Measurements from ENCODE around the gene COP1. TPM values are rescaled to one million over a fixed set of nuclear protein-coding genes. Genes with fewer than 3 reads are reported as not detected.

The COP1 gene
- total RNA-seq, 1 experiment from 2014 or later = 36.0 TPM

- Mint-ChIP-seq H3K9me3 (no peaks in the 10 kb centered on the region), H3K4me1 (no peaks in the 10 kb centered on the region), H3K27me3 (ENCODE audit: low read depth) (no peaks in the 10 kb centered on the region), H3K27ac (no peak overlapping the region), H3K36me3 (no peaks in the 10 kb centered on the region), H3K4me3 (no peak overlapping the region)
- no peak for TF ChIP-seq ZNF121 (CRISPR knock-in tag; IDR thresholded peaks at IDR 0.05)
- ATAC-seq (no peak), DNase-seq (ENCODE audit: low spot score) (no peak)
- ChIA-PET CTCF (no interaction called here), POLR2A (no interaction called here)
Measured at GRCh38 chr1:176049582-176049981, 157.5 kb downstream of the COP1 start.

- ChIA-PET POLR2A (no interaction called here), CTCF (no interaction called here)
- Mint-ChIP-seq H3K9me3 (no peaks in the 10 kb centered on the region), H3K27me3 (ENCODE audit: low read depth) (no peaks in the 10 kb centered on the region), H3K4me3 (no peak overlapping the region), H3K27ac (no peak overlapping the region), H3K36me3 (peaks cover 5% of the 10 kb centered on the region), H3K4me1 (no peaks in the 10 kb centered on the region)
- ATAC-seq (no peak), DNase-seq (ENCODE audit: low spot score) (no peak)
- no peak for TF ChIP-seq AFF4 (CRISPR knock-in tag; IDR thresholded peaks at IDR 0.05; ENCODE audit: borderline replicate concordance)
- no peak for TF ChIP-seq ATF6 (CRISPR knock-in tag; IDR thresholded peaks at IDR 0.05)
- TF ChIP-seq NFE2L1 (CRISPR knock-in tag; IDR thresholded peaks at IDR 0.05) = no peak
- no peak for TF ChIP-seq PRRX2 (CRISPR knock-in tag; IDR thresholded peaks at IDR 0.05)
- no peak for TF ChIP-seq EMX1 (CRISPR knock-in tag; IDR thresholded peaks at IDR 0.05)
- no peak for TF ChIP-seq IRF1 (CRISPR knock-in tag; IDR thresholded peaks at IDR 0.05)
- no peak for TF ChIP-seq ZBTB21 (CRISPR knock-in tag; IDR thresholded peaks at IDR 0.05; ENCODE audit: borderline replicate concordance)
- no peak for TF ChIP-seq E2F4 (CRISPR knock-in tag; IDR thresholded peaks at IDR 0.05; ENCODE audit: borderline replicate concordance, low read depth)
- no peak for TF ChIP-seq CBFB (CRISPR knock-in tag; IDR thresholded peaks at IDR 0.05; ENCODE audit: low read depth)
- no peak for TF ChIP-seq USF1 (CRISPR knock-in tag; IDR thresholded peaks at IDR 0.05)
- TF ChIP-seq ESRRA (CRISPR knock-in tag; IDR thresholded peaks at IDR 0.05; ENCODE audit: borderline replicate concordance) = no peak
- TF ChIP-seq ZNF281 (CRISPR knock-in tag; IDR thresholded peaks at IDR 0.05) = no peak
- TF ChIP-seq JUN (CRISPR knock-in tag; IDR thresholded peaks at IDR 0.05) = no peak
- TF ChIP-seq CREB1 (CRISPR knock-in tag; IDR thresholded peaks at IDR 0.05) = no peak
- no peak for TF ChIP-seq FOXP4 (CRISPR knock-in tag; IDR thresholded peaks at IDR 0.05)
- no peak for TF ChIP-seq NR3C1 (CRISPR knock-in tag; conservative IDR thresholded peaks at IDR 0.05; ENCODE audit: low read depth)
- TF ChIP-seq, protein P1, sequence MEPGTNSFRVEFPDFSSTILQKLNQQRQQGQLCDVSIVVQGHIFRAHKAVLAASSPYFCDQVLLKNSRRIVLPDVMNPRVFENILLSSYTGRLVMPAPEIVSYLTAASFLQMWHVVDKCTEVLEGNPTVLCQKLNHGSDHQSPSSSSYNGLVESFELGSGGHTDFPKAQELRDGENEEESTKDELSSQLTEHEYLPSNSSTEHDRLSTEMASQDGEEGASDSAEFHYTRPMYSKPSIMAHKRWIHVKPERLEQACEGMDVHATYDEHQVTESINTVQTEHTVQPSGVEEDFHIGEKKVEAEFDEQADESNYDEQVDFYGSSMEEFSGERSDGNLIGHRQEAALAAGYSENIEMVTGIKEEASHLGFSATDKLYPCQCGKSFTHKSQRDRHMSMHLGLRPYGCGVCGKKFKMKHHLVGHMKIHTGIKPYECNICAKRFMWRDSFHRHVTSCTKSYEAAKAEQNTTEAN (CRISPR knock-in tag; IDR thresholded peaks at IDR 0.05) = no peak
- no peak for TF ChIP-seq MXD4 (CRISPR knock-in tag; IDR thresholded peaks at IDR 0.05; ENCODE audit: borderline replicate concordance)
- TF ChIP-seq PREB (CRISPR knock-in tag; IDR thresholded peaks at IDR 0.05; ENCODE audit: borderline replicate concordance) = no peak
Measured at GRCh38 chr1:176046926-176047325, 160.2 kb downstream of the COP1 start.
